ENCODE data around the gene ZDHHC11B.
"Not testable (repeated sequence)": the region's sequence is repeated elsewhere in the genome, so short reads cannot be mapped to it uniquely, and the experiment has no call there.

ZDHHC11B gene

DNA sequence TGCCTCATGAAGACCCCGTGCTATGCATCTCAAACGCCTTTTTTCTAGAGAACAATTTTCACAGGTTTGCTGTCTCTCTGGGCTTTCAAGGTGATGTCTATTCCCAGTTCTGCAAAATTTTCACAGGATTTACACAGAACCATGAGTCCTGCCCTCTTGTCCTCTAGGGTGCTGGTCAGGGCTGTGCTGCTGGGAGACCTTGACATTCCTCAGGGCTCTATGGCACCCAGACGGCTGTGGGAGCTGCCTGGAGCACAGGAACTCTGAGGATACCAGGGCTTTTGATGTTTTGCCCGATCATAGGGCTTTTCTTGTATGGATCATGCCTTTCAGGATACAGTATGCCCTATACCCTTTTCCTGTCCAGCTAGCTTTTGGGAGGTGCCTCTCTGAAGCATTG lies 68.9 kb downstream of the ZDHHC11B start:
- not testable (repeated sequence) for DNase-seq (ENCODE audit: low read depth)

DNA sequence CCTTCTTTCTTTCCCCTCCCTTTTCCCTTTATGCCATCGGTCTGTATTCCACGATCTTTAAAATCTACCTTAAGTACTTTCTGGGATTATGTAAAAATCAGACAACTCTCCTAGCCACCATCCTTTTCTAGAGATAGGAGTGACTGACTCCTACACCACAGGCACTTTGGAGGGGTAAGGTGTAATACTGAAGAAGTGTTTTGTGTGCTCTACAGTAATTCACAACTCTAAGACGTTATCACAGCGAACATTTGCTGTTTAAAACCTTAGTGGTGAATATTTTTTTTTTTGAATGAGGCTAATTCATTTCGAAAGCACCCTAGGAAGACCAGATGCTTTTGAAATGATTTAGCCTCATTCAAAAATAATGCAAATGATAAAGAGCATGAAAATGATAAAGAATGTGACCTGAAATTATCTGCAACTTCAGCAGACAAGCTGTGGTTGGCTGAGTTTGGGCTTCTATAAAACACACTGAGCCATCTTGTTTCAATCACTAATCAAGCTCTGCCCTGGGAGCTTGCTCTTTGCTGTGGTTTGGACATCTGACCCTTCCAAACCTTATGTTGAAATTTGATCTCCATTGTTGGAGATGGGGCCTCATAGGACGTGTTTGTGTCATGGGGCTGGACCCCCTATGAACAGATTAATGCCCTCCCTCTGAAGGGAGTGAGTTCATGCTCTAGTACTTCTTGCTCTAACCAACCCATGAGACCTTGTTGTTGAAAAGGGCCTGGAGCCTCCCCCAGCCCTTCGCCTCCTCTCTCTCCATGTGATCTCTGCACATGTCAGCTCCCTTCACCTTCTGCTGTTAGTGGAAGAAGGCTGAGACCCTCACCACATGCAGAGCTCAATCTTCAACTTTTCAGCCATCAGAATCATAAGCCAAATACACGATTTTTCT lies 70.1 kb downstream of the ZDHHC11B start:
- DNase-seq (ENCODE audit: low read depth) = not testable (repeated sequence)

DNA sequence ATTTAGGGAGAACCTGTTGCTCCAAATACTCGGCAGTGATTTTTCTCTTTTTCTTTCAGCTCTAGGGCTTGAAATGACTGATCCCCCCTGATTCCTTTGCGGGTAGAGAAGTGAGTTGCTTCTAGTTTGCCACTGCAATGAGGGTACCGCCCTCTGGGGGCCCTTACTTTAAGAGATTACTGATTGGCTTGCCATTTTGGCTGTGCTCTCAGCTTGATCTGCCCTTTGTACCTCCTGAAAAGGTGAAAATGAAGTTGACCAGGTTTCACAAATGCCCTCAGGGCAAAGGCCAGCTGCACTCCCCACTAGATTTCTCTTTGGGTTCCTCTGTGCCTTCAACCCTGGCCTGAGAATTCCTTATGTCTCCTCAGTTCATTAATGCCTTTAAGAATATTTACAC lies 70.8 kb downstream of the ZDHHC11B start:
- DNase-seq (ENCODE audit: low read depth) = not testable (repeated sequence)

DNA sequence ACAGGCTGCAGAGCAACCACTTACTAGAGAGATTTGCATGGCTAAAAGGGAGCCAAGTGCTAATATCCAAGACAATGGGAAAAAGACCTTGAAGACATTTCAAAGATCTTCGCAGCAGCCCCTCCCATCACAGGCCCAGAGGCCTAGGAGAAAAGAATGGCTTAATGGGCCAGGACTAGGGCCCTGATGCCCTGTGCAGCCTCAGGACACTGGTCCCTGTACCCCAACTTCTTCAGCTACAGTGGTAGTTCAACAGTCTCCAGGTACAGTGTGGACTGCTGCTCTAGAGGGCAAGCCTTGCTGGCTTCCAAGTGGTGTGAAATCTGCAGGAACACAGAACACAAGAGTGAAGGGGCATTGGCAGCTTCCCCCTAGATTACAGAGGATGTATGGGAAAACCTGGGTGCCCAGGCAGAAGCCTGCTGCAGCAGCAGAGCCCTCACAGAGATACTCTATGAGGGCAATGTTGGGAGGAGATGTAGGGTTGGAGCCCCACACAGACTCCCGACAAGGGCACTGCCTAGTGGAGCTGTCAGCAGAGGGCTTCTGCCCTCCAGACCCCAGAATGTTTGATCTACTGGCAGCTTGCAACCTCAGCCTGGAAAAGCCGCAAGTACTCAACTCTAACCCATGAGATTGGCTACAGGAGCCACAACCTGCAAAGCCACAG lies 75.5 kb downstream of the ZDHHC11B start:
- DNase-seq (ENCODE audit: low read depth) = not testable (repeated sequence)

DNA sequence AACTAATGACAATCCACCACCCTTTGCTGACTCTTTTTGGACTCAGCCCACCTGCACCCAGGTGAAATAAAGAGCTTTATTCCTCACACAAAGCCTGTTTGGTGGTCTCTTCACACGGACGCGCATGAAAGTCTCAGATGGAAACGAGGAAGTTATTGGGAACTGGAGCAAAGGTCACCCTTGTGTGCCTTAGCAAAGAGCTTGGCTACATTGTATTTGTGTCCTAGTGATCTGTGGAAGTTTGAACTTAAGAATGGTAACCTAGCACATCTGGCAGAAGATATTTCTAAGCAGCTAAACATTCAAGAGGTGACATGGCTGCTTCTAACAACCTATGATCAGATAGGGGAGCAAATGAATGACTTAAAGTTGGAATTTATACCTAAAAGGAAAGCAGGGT lies 76.2 kb downstream of the ZDHHC11B start:
- DNase-seq (ENCODE audit: low read depth) = not testable (repeated sequence)

DNA sequence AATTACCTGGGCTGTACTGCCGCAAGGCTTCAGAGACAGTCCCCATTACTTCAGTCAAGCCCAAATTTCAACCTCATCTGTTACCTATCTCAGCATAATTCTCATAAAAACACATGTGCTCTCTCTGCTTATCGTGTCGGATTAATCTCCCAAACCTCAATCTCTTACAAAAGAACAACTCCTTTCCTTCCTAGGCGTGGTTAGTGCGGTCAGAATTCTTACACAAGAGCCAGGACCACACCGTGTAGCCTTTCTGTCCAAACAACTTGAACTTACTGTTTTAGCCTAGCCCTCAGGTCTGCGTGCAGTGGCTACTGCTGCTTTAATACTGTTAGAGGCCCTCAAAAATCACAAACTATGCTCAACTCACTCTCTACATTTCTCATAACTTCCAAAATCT lies 78.4 kb downstream of the ZDHHC11B start:
- not testable (repeated sequence) for DNase-seq (ENCODE audit: low read depth)

DNA sequence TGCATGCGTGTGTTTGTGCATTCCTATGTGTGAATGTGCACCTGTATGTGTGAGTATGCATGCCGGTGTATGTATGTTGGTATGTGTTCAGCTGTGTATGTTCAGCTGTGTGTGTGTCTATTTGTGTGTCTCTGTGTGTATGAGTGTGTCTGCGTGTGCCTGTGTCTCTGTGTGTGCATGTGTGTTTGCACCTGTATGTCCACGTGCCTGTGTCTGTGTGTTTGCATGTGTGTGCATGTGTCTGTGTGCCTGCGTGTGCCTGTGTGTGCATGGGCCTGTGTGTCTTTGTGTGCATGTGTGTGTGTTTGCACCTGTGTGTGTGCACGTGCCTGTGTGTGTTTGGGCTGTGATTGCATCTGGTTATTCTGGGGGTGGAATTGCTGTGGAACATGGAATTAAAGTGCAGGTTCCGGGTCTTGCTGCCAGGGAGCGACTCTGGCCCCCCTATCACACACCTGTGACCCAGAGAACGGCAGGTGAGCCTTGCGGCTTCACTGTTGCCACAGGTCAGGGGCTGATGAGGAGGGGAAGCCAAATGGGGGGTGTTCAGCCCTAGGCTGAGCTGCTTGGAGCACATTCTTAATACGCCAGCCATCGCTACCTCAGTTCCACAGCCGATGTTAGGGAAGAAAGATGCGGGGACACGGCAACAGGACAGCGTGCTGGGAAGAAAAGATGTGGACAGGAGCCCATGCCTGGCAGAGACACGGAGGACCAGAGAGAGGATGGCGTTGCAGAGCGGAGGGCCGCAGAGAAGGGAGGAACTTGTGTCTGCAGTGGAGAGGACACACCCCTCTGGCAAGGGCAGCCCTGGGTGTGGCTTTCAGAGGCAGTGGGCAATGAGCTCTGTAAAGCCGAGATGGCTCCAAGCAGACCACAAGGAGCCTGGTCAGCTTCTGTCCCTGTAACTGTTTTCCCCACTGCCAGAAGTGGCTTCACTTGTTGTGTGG lies 87.5 kb downstream of the ZDHHC11B start:
- not testable (repeated sequence) for DNase-seq (ENCODE audit: low read depth)

DNA sequence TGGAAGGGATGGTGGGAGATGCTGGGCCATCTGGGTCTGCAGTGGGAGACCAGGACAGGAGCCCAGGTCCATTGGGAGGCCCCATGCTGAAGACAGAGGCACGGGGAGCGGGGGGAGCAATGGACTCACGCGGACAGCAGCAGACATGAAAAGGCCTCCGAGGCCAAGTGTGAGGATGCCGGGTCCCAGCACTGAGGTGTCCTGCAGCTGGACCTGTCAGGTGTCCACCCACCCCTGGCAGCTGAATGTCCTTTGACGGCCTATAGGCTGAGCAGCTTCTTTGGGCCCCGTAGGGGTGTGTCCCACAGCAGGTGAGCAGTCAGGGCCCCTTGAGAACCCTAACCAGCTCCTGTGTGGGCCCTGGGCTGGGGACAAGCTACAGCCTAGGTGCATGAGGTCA lies 88.3 kb downstream of the ZDHHC11B start:
- DNase-seq (ENCODE audit: low read depth) = not testable (repeated sequence)

DNA sequence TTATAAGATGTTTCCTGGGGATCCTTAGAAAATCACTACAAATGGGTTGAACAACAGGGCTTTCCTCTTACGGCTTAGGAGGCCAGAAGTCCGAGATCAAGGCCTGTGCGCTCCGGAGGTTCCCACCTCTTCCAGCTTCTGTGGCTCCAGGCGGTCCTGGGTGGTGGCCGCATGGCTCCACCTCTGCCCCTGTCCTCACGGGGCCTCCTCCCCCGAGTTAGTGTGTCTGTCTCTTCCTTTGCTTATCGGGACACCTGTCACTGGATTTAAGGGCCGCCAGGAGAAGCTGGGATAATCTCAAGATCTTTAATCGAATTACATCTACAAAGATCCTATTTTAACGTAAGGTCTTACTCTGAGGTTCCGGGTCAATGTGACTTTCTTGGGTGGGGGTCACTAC lies 89.1 kb downstream of the ZDHHC11B start:
- not testable (repeated sequence) for DNase-seq (ENCODE audit: low read depth)

DNA sequence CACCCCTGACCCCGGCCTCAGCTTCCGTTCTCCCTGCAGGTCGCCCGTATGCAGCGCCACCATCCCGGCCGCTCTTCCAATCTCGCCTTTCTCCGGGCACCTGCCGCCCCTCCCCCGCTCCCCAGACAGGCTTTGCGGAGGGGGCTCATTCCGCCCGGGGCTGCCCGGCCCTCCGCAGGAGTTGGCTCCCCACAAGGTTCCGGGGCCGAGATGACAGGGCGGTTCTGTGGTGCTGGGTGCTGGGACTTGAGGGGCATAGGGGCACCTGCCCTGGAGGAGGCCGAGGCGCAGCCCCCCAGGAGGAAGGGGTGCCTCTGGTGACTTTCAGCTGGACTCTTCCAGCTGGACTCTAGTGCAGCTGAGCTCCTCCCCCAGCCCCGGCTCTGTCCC lies 90.5 kb downstream of the ZDHHC11B start:
- not testable (repeated sequence) for DNase-seq (ENCODE audit: low read depth)

DNA sequence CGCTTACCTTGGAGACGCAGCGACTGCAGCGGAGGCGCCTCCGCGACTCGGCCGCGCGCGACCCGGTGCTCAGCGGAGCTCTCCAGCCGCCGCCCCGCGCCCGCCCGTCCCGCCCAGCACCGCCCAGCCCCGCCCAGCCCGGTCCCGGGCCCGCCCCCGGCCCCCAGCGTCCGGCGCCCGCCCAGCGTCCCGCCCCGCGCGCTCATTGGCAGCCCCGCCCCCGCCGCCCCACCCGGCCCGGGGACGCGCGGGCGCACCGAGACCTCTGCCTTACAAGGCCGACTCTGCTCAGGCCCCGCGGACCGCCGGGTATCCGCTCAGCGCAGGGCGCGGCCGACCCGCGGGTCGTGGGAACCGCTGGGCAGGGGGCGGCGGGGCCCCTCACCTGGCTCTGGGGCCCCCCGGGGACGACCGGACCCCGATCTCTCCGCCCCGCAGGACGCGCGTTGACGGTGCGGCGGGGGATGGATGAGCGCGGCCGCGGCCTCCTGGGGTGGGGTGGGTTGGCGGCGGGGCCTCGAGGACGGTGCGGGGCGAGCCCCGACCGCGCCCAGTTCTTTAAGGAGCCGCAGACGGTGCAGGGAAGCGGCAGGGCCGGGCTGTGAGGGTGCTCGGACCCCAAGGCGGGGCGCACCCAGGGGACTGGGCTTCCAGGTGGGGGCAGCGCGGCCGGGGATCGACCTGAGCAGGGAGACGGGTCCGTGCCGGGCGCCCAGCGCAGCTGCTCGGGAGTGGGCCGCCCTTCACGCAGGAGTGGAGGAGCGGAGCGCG lies 91.1 kb downstream of the ZDHHC11B start, which contains the start of gene TPPP:
TPPP (minus strand) TSS at position 82 of the 771 bp plus-strand sequence. CDS start 15,292 bp downstream, outside the sequence.
- DNase-seq (ENCODE audit: low read depth) = not testable (repeated sequence)

DNA sequence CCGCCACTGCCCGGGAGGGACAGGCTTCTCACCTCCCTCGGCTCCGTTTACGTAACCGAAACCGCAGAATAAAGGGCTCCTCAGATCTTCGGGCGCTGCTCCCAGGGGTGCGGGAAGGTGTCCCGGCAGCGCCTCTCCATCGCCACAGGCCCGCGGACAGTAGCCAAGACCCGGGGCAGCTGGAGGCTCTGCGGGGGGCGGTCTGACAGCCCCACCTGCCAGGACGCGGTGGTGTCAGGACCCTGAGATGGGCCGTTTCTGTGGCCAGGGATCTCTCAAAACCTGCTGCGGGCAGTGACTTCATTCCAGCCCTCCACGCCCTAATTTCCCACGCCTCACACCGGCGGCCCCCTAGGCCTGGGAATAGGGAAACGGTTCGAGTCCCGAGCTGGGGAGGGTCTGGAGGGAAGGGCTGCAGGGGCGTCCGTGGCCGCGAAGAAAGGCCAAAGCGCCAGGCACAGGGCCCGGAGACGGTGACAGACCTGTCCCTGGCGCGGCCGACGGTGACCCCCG lies 91.9 kb downstream of the ZDHHC11B start:
- DNase-seq (ENCODE audit: low read depth) = not testable (repeated sequence)

DNA sequence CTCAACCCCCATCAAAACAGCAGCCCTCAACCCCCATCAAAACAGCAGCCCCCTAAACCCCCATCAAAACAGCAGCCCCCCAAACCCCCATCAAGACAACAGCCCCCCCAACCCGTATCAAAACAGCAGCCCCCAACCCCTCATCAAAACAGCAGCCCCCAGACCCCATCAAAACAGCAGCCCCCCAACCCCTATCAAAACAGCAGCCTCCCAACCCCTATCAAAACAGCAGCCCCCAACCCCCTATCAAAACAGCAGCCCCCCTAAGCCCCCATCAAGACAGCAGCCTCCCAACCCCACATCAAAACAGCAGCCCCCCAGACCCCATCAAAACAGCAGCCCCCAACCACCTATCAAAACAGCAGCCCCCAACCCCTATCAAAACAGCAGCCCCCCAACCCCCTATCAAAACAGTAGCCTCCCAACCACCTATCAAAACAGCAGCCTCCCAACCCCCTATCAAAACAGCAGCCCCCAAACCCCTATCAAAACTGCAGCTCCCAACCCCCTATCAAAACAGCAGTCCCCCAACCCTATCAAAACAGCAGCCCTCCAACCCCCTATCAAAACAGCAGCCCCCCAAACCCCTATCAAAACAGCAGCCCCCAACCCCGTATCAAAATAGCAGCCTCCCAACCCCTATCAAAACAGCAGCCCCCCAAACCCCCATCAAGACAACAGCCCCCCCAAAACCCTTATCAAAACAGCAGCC lies 92.6 kb downstream of the ZDHHC11B start:
- DNase-seq (ENCODE audit: low read depth) = no peak

DNA sequence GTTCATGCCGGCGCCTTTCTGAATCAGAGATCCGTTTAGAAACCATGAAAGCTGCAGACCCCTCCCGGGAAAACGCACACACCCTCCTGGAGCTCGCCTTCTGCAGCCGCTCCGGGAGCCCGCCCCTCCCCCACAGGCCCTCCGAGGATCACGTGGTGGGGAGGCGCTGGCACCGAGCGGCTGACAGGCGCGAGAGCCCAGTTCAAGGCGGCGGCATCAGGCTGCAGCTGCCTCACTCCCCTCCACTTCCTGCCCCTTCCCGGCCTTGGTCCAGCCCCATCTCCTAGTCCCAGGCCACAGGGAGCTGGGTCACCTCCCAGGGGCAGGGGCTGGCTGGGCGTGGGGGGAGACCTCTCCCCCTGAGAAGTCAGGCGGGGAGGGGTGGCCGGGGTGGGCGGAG lies 93.5 kb downstream of the ZDHHC11B start:
- DNase-seq (ENCODE audit: low read depth) = not testable (repeated sequence)

DNA sequence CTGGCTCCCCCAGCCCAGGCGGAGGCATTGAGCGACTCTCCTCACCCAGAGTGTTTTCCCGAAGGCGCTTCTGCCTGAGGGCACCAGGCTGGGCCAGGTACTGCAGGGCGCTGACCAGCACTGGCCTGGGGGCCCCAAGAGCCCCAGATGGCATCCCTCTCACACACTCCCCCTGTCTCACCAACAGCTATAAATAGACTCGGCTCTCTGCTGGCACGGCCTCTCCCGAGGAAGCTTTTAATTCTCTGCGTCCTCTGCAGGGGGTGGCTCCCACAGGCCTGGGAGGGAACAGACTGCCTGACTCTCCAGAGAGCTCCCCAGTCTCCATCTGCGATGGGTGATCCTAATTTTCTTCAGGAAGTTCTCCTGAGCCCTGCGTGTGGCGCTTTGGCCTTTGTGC lies 94.2 kb downstream of the ZDHHC11B start:
- DNase-seq (ENCODE audit: low read depth) = not testable (repeated sequence)

DNA sequence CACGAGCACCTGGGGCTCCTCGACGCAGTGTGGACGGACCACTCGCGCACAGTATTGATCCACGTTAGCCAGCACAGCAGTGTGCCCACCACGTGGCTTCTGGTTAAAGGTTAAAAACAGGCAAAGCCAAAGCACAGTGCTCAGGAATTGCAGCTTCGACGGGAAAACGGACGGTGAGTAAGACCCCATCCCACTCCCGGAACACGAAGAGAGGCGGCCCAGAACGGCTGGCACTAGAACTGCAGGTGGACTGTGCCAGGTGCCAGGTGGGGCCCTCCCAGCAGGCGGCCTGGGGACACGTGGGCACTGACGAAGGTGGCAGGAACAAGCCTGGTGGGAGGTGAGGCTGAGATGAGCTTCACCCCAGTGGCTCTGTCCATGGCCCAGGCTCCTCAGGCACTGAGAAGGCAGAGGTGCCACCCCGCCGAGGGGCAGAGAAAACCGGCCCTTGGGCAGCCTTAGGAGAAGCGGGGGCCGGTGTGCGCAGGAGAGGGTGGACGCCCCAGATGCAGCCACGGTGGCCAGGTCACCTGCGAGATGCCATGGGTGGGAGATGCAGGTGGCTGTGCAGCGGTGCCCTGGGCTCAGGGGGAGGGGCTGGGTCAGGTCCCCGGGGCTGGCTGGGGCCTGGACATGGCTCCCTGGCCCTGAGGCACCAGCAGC lies 96.0 kb downstream of the ZDHHC11B start:
- not testable (repeated sequence) for DNase-seq (ENCODE audit: low read depth)

DNA sequence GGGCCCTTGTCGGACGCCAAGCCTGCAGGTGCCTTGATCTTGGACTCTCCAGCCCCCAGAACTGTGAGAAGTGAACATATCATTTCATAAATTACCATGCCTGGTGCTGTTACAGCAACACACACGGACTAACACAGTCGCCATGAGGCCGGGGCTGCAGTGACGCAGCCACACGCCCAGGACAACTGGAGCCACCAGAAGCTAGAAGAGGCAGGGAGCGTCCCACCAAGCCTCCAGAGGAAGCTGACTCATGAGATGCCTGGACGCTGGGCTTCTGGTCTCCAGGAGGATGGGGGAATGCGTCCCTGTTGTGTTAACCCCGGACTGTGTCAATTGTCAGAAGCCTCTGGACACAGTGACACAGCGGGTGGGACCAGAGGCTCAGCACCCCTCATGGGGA lies 97.6 kb downstream of the ZDHHC11B start:
- not testable (repeated sequence) for DNase-seq (ENCODE audit: low read depth)

DNA sequence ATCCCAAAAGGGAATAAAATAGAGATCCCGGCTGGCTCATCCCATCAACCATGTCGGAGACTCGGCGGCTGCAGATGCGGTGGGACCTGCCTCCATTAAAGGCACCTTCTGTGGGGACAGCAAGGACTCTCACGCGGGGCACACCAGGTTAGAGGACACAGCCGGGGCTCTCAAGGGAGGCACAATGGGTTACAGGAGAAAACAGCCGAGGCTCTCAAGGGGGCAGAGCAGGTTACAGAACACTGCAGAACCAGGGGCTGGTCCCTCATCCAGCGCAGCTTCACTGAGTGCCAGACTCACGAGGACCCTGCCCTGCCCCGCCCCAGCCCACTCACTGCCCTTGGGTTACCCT lies 98.4 kb downstream of the ZDHHC11B start:
- DNase-seq (ENCODE audit: low read depth) = not testable (repeated sequence)

DNA sequence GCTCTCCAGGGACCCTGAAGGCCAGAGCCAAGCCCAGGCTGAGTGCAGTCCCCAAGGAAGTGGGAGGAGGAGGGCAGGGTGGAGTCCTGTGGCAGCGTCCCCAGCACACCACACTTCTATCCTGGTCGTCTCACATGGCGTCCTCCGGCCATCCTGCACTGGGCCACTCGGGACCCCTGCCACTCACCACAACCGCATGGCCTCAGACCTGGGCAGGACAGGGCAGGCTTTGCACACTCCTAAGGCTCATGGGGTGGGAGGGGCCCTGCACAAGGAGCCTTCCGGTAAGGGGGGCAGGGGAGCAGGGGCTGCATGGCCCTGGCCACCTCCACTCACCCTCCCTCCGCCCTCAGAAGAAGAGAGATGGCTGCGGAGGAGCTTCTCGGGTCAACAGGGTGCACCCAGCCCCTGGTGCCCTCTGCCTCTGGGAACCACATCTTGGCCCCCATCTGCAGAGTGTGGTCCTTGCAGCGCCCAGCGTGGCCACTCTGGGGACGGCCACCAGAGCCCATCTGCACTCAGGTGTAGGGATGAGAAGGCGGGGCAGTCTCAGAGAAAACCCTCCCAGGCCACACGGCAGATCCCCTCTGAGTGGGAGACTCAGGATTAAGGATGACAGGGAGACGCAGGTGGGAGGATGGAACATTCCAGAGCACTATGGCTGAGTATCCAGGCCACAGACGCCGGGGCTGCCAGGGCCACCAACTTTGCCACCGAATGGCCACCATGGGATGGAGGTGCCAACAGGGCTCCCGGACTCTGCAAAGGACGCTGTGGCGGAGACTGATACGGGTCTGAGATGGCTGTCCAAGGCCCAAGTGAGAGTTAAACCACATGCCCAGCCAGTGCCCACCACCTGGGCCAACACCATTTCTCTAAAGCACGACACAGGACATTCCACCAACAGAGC lies 99.0 kb downstream of the ZDHHC11B start:
- DNase-seq (ENCODE audit: low read depth) = no peak

Measured in HS-5 (cell line).